HG03060 (cell line): ENCODE results near the gene CSN1S1.
"Not testable (repeated sequence)": the region's sequence is repeated elsewhere in the genome, so short reads cannot be mapped to it uniquely, and the experiment has no call there.

Source experiments
- ATAC-seq: cut with Tn5 transposase; IDR thresholded peaks from one replicate; pipeline ENCODE4 v1.9.1; 2021; ENCODE audit warnings: low read depth, moderate number of reproducible peaks; ENCODE audit not compliant: unreplicated experiment

CSN1S1 gene

GRCh38 chr4:69930768-69931167 is at the start of gene CSN1S1:
TSS of gene CSN1S1 (plus strand) at chr4:69931068. CDS start at chr4:69932556, 1,488 bp downstream.
- ATAC-seq = no peak

- no peak for ATAC-seq
Measured at GRCh38 chr4:69881173-69881773, 49.6 kb upstream of the CSN1S1 start.

GRCh38 chr4:69882150-69882549 is 48.7 kb upstream of the CSN1S1 start:
- no peak for ATAC-seq

DNA sequence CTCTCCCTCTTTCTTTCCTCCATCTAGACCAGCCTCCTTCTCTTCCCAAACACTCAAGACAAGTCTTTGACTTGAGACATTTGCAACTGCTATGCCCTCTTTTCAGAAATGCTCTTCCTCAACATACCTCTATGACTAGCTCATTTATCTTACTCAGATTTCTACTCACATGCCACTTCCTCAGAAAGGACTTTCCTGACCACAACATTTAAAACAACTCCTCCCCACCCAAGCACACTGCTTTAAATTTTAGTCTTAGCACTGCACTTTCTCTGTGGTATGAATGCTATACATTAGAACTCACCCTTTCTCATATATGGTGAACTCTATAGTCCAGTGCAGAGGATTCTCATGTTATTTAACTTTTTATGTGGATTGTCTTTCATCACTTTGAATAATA is 42.5 kb upstream of the CSN1S1 start:
- ATAC-seq = no peak

GRCh38 chr4:69894186-69894585 is 36.7 kb upstream of the CSN1S1 start:
- no peak for ATAC-seq

- ATAC-seq = no peak
Measured at GRCh38 chr4:69894721-69895120, 36.1 kb upstream of the CSN1S1 start.

DNA sequence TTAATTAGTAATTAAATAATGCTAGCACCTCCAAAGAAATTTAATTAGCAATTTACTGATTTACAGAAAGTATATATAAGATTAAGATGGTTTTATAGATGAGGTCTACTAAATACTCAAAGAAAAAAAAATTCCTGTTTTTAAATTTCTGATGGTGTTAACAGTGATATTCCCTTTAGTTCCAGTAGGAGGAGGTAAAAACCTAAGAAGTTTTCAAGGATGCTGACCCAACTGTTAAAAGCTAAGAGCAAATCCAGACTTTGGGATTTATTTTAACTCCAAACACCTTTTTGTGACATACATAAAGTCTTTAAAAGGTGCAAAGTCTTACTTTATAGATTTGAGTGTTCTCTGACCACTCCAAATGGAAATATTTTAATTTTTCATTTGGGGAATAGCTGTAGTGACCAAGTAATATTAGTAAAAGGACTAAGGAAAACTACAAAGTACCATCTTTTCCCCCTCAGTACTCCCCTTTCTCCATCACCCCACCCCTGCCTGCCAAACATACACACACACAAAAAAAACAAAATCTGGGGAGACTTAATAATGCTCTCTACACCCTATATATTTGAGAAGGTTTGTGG is 34.2 kb upstream of the CSN1S1 start:
- no peak for ATAC-seq

GRCh38 chr4:69907151-69907550 is 23.7 kb upstream of the CSN1S1 start:
- no peak for ATAC-seq

GRCh38 chr4:69909195-69909594 is 21.7 kb upstream of the CSN1S1 start:
- ATAC-seq = no peak

- ATAC-seq = peak; percentile 65
Measured at GRCh38 chr4:69910016-69910782, 20.7 kb upstream of the CSN1S1 start.

- no peak for ATAC-seq
Measured at GRCh38 chr4:69920874-69921273, 10.0 kb upstream of the CSN1S1 start.

GRCh38 chr4:69923782-69924410 is 7.0 kb upstream of the CSN1S1 start:
- not testable (repeated sequence) for ATAC-seq

DNA sequence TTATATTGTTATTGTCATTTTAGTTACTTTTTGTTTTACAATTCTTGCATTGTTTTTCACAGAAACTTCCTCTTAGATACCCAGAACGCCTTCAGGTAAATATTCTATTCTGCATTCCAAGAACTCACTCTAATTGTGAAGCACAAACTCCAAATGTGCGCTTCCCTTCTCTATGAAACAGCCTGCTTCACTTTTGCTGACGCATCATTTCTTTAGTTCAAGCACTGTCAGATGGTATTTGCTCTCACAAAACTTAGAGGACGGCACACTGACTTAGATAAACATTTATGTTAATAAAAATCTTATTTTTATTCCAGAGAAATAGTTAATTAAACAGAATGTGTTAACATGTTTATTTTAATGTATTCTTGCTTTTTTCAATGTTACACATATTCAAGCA is 3.3 kb downstream of the CSN1S1 start:
- ATAC-seq = no peak

DNA sequence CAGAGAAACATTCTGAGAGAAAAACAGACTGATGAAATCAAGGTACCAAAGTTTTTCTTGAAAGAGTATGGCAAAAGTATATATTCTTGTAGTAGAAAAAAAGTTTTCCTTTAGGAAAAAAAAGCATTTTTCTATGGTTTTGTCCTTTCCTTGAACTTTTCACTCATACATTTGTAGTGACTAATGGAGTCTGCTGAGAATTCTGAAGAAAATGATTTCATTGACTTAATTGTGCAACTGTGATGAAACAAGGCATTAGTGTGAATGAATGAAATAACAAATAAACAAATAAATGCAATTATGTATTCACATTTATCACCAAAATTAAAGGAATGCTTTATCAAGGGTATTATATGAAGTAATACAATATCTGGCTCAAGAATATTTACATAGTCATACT is 5.7 kb downstream of the CSN1S1 start:
- no peak for ATAC-seq

GRCh38 chr4:69951602-69952001 is 20.7 kb downstream of the CSN1S1 start:
- ATAC-seq = no peak

DNA sequence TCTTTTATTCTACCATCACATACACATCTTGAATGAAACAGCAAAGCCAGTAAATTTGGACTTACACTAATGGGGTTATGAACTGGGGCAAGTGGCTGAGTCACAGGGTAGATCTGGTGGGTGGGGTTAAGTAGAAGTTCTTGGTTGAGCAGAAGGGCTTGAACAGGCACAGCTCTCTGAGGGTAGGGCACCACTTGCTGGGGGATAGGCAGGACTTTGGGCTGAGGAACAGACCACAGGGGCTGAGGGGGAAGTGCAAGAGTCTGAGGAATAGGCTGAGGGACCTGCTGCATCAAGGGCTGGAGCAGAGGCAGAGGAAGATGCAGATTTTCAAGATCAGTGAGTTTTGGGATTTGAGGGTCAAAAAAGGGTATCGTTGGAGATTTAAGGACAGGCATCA is 26.3 kb downstream of the CSN1S1 start:
- no peak for ATAC-seq

DNA sequence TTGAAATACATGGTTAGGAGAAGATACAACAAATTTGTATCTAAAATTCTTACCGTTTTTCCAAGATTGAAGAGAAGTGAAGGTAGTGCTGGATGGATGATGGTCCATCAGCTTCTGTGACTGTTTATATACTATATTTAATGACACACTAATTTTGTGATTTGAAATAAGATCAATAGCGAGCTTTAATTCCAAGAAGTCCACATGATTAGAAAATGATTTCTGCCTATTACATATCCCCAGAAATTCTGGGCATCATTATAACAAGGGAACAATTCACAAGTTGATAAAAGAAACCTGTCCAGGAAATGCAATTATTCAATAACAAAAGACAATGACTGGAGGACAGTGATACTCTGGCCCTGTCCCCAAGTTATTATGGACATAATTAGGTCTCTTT is 34.8 kb downstream of the CSN1S1 start, which contains the start of gene CSN2:
CSN2 (minus strand) TSS at position 101 of the 400 bp plus-strand sequence. CDS start 4,733 bp downstream, outside the sequence.
- no peak for ATAC-seq

GRCh38 chr4:69970071-69970470 is 39.2 kb downstream of the CSN1S1 start:
- no peak for ATAC-seq

- no peak for ATAC-seq
Measured at GRCh38 chr4:69974631-69975030, 43.8 kb downstream of the CSN1S1 start.

GRCh38 chr4:69977582-69977981 is 46.7 kb downstream of the CSN1S1 start:
- no peak for ATAC-seq

- no peak for ATAC-seq
Measured at GRCh38 chr4:69984030-69984443, 53.2 kb downstream of the CSN1S1 start.
